AG20443 (cell line): ENCODE results near the gene OPN1SW.

Experiments used
- DNase-seq: peaks from one replicate; pipeline ENCODE4 v3.0.0; 2012; ENCODE audit warnings: low spot score, mixed read lengths

The OPN1SW gene

DNA sequence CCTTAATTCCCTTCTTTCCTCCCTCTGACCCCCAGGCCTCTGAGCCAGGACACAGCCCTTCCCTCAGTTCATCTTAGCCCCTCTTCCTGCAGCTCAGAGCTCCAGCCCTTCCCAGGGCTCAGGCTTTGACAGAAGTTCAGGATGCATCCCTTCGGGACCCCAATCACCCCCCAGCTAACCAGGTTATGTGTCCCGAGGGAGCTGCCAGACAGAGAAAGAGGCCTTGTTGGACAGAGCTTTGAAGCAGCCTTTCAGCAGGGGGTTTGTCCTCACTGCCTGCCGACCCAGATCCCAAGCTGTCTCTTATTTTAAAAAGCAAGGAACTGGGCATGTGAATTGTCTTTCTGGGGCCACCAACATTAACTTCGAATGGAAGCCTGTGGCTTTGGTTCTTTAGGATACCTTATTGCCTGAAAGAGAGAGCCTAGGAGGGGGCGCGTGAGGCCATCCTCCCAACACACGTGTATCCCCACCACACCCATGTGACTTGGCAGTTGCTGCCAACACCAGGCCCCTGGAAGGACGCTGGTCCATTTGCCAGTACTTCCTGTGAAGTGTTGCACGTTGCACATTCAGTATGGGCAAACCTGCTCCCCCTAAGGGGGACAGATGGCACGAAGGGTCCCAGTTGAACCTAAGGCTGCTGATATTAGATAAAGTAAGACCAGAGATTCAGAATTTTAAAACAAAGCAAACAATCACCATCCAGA, 17.0 kb upstream of the OPN1SW start:
- no peak for DNase-seq

DNA sequence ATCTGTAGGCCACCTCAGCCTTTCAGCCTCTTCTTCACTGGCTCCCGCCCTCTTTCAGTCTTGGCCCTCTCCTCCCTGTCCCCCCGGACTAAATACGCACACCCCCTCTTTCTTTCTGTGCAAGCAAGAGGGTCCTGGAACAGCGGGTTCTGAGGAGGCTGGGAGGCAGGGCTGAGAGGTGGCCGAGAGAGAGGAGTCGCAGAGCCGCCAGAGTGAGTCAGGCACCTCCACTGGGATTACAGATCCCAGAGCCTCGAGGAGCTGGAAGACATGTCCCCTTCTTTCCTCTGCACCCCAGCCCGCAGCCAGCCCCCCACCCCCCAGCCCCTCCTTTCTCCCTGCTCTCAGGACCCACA, 16.4 kb upstream of the OPN1SW start:
- peak; percentile 53 for DNase-seq

DNA sequence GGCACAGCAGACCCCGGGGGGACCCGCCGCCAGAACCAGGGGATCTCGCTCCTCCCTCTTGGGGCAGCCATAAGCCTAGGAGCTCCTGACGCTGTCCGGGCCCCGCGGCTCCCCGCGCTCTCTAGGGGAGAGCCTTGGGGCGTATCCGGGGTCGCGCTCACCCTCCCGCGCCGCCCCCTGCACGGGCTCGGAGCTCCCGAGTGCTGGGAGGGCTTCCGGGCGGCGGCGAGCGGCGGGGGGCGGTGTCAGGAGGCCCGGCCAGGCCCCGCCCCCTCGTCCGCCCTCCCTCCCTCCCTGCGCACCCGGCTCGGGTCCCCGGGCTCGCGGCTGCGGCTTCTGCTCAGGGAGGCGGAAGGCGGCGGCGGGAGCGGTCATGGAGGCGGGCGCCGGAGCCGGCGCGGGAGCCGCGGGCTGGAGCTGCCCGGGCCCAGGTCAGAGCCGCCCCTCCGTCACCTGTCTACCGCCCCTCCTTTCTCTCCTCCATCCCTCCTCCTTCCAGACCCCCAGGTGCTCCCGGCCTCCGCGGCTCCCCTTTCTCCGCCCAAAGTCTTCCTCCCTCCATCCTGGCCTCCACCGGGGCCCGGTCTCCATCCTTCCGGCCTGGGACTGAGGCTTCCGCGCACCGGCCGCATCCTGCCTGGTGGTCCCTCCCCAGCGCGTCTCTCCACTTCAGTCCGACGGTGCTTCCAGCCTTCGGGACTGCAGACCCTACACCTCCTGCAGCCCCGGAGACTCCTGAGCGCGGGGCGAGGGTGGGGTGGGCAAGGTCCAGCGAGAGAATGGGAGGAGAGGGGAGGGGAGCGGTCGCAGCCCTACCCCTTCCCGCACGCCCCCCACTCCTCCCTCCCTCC, 15.8 kb upstream of the OPN1SW start, which contains the start of gene CCDC136:
Gene CCDC136 (plus strand): TSS at position 848 of the 851 bp plus-strand sequence. CDS start 444 bp downstream, outside the sequence.
- DNase-seq: peak; percentile 92

DNA sequence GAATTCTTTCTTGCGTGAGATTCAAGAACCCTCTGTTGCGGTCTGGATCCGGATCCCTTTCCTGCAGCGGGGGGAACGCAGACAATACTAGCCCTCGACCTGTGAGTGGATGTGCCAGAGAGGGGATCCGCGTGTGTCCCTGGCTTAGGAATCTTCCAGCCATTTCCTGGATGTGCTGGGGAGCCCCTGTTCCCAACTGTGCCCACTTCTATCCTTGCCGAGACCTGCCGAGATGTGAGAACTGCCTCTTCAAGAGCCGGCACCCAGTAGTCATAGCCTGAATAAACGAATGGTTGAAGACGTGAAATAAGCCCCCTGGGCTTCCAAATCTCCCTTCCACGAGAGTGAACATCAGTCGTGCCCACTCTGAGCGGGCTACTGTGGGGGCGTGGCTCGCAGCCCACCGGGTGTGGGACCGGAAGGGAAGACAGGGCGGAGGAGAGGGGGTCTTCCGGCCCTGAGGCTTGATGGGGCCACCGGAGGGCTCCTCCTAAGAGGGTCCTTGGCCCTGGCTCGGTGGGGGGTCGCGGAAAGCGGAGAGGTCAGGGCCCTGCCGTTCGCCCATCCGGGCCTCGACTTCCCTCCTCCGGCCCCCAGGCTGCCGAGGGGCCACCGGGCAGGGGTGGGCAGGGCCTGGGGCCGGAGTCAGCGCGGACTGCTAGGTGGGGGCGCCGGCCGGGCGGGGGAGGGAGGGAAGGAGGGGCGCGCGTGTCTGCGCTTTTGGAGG, 14.9 kb upstream of the OPN1SW start:
- no peak for DNase-seq

DNA sequence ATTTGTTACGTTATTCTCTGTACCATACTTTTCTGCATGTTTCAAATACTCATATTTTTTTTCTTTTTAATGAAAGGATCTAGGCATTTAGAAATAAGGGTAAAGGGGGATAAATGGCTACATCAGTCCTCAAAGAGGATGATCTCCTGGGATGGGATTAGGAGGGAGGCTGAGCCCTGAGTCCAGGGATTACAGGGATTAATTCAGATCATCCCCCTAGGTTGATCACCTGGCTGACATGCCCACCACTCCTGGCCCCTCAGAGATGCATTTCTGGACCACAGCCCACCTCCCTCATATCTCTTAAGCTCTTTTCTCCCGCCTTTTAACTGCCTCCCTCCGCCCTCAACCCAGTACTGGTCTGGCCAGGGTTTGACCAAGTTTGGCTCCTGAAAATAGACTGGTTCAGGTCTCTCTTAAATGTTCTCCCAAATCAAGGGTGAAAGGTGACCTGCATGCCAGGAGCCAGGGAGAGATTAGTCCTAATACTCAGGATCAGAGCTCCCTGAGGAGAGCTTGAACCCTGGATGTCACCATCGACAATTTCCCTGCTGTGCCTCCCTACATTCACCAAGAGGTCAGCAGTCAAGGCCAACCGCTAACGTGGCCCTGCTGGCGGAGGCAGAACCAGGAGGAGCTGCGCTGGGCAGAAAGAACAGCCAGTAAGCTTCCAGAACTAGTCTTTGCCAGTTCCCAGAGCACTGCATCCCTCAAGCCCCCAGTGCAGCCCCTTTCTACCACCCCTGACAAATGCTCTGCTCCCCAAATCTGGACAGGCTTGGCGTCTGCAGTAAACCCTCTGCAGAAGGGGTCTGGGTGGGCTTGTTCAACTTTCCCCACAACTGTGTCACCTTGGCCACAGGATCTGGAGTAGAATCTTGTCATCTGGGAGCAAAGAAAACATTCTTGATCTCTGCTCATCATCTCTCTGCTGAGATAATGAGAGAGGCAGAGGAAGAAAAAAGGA, 13.1 kb upstream of the OPN1SW start:
- no peak for DNase-seq

DNA sequence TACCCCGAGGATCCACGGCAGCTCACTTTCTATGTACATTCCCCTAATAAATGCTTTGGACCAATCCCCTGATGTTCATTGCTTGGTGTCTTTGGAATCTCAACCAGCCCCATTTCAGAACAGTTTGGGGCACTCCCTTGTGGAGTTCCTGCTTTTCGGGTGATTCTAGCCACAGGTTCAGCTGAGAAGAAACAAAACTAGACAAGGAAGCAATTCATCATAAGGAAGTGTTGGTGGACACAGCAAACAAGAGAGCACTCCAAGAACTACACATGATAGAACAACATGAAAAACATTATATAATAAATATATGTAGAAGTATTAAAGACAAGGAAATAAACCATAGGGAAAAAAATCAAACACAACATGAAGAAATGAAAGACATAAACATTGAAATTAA, 10.1 kb upstream of the OPN1SW start:
- no peak for DNase-seq

DNA sequence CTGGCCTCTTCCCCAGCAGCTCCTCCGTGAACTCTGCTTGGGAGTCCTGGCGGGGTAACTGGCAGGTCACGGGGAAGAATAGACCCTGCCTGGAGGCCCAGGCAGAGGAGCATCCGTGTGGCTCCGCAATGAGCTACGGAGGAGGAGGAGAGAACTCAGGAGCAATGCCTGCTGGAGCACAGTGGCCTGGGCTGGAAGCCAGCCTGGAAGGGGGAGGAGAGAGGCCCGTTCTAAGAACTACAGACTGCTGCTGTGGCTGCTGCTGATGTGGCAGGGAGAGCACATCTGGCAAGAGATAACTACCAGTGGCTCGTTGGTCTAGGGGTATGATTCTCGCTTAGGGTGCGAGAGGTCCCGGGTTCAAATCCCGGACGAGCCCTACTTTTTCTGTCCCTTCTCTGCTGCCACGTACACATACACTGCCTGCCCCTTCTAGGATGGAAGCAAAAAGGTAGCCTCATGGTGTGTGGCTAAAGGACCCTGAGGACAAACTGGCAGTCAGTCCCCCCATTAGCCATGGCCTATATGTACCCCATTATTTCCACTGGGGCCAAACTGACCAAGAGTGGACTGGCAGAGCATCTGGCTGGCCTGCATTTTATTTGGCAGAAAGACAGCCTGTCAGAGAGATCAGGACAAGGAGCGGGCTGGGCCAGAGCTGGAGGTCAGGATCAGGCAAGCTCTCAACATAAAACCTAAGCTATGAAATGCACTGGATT, 7.7 kb upstream of the OPN1SW start:
- DNase-seq: peak; percentile 83

DNA sequence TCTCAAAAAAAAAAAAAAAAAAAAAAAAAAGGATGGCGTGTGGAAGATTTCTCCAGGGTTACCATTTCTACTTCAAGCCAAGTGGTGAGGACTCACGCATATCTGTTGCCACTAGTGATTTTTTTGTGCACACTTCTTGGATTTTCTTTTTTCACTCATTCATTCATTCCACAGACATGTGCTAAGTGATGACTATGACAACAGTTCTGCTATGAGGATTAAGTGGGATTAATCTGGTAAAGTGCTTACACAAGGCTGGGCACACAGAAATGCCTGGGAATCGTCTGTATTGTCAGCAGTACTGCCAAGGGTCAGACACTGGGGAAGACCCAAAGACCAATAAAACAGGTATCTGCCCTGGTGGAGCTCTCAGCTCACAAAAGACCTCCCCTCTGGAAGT, 6.3 kb upstream of the OPN1SW start:
- DNase-seq: peak; percentile 40

DNA sequence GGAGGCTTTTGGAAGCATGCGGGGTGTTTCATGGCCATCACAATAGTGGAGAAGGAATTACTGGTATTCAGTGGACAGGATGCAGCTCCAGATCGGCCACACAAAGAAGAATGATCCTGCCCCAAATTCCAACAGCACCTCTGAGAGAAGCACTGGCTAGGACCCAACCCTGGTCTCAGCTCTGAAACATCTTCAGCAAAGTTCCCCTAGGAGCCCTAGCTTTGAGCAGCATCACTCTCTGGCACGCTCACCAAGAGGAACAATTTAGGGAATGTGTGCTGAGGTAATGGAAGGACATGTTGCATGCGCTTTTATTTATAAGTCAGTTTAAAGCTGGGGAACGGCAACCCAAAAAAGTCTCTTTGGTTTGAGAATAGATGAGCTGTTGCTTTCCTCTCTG, 5.5 kb upstream of the OPN1SW start:
- peak; percentile 89 for DNase-seq

DNA sequence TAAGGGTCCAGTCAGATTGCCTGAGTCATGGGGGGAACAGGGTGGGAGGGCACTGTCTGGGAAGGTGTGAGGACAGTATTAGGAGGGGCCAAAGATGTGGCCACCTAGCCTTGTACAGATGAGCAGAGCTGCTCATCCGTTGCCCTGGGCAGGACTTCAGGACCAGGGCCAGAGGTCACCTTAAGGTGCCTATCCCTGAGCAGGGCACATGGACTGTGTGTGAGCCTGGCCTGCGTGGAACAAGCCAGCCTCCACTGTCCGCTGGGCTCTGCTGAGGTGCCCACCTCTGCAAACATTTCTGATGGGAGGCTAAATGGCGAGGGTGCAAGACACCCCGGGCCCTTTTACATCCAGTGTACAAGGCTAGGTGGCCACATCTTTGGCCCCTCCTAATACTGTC, 3.4 kb upstream of the OPN1SW start:
- DNase-seq: no peak

DNA sequence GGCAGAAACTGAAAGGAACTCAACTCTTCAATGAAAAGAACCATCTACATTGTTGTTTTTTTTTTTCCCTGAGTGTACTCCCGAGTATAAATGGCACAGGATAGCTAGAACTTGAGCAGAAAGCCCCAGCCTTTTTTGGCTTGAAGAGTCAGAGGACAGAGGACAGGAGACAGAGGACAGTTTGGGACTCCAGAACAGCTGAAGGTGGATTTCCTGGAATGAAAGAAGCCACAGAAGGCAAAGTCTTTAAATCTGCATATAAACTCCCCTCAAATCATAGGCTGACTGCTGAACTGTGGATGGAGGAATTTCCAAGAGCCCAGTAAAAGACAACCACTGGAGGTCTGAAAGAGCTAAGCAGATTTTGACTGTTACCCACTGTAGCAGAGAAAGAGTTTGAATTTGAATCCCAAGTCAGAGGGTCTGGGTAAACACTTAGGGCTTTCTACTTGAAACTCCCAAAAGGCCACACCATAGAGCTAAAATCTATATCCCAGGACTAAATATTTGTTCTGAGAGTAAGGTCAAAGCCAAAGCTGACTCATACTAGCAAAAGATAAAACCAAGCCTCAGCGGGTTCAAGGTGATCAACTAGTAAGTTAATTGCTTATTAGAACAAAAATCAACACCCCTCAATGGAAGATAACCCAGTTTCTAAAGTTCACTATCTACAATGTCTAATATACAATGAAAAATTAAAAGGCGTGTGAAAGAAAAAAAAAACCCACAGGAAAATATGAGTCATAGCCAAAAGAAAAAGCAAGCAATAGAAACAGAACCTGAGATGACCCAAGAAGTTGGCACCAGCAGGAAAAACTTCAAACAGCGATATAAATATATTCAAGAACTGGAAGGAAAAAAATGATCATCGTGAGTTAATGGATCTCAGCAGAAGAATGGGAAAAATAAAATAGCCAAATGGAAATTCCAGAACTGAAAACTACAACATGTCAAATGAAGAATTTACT, 1.8 kb upstream of the OPN1SW start:
- no peak for DNase-seq

DNA sequence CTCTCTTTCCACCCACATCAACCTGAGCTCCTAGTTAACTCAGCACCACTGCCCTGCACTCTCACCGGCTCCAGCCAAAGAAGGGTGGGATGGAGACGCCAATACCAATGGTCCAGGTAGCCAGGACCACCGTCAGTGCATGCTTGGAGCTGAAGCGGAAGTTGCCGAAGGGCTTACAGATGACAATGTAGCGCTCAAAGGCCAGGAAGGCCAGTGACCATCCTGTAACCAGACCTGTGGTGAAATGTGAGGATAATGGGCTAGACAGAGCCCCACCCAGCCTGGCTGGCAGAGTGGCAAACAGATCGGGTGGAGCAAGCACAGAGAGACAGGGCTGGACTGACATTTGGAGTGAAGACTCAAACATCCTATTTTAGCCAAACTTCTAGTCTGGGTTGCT, 673 bp downstream of the OPN1SW start:
- no peak for DNase-seq

DNA sequence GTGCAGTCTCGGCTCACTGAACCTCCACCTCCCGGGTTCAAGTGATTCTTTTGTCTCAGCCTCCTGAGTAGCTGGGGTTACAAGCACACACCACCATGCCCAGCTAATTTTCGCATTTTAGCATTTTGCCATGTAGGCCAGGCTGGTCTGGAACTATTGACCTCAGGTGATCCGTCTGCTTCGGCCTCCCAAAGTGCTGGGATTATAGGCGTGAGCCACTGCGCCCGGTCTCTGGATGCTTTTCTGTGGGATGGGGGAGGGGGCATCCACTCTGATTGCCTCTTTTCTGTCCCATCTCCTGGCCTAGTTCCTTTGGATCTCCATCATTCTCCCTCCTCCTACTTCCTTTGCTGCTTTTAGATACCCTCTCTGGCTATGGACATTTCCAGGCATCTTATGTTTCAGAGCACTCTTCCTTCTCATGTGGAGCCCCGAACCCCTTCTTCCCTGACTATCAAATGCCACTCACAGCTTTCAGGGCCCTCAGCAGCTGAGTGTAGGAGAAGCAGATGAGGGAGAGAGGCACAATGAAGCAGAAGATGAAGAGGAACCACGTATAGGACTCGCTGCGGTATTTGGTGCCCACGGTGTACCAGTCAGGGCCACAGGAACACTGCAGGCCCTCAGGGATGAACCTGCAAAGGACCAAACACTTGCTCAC, 1.4 kb downstream of the OPN1SW start:
- DNase-seq: no peak

DNA sequence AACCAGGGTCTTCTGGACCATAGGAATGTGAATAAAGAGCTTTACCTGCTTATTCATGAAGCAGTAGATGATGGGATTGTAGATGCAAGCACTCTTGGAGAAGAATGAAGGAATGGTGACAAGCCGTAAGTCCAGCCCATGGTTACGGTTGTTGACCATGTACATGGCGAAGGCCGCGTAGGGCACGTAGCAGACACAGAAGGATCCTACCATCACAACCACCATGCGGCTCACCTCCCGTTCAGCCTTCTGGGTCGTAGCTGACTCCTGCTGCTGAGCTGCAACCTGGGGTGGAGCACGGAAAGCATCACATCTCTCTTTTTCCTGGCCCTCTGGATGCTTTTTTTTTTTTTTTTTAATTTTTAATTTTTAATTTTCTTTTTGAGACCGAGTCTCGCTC, 2.0 kb downstream of the OPN1SW start:
- no peak for DNase-seq

DNA sequence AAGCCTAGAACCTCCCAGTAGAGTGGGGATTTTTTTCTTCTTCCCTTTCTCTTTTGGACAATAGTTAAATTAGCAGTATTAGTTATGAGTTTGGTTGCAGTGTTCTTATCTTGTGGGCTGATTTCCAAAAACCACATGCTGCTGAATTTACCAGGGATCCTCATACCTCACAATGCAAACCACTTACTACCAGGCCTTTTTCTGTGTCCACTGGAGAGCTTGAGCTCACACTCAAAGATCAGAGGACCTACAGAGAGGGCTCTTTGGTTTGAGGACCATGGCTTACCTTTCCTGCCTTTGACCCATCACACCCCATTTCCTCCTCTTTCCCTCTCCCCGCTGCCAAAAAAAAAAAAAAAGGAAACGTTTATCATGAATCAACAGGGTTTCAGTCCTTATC, 5.4 kb downstream of the OPN1SW start:
- DNase-seq: no peak

DNA sequence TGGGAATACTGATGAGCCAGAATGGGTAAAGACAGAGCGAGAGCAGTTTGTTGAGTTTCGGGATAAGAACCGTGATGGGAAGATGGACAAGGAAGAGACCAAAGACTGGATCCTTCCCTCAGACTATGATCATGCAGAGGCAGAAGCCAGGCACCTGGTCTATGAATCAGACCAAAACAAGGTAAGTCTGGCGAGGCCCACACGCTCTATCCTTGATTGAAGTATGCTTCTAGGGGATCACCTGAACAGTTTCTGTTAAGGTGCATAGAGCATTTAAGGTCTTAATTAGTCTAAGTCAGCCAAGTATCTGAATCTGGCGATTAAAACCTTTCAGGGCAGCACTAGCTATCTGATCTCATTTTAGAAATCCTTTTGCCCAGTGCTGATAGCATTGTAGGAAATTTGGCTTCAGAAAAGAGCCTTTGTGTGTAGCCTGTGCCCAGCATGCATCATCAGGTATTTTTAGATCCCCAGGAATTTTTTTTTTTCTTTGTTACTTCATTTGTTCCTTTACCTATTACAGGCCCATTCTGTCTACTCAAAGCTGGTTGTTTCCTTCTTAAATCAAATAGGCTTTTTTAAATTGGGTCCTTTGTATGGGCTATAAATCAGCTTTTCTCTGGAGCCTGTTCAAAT, 8.0 kb downstream of the OPN1SW start:
- no peak for DNase-seq

DNA sequence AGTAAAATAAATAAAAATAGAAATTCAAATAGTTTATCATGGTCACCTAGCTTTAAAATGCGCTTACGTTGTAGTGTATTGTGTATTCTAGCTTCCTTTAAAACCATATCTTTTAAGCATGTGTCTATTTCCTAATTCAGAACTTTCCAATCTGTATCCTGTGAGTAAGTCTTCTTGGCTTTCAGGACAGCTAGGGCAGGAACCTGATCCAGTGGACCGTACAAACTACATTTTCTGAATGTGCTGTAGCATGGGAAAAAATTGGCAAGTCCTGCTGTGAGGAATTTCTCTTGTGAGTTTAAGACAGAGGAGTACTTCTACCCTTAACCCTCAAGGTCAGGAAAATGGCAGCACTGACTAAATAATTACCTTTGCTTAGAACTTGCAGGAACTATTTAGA, 12.1 kb downstream of the OPN1SW start:
- DNase-seq: no peak

DNA sequence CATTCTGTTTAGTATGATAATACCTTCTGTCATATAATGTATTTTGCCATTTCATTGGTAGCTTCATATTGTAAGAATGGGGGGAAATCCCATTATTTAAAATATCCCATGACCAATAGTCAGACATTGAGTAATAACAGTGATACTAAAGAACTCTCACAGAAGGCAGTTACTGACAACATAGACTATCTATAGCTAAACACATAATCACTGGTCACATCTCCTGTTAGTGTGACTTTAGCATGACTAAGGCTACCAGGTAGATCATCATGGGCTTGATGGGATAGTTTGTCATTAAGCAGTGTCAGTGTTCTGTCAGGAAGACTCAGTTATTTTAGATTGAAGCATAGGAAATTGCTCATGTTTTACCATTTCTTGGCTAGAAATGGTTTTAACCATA, 16.4 kb downstream of the OPN1SW start:
- no peak for DNase-seq

DNA sequence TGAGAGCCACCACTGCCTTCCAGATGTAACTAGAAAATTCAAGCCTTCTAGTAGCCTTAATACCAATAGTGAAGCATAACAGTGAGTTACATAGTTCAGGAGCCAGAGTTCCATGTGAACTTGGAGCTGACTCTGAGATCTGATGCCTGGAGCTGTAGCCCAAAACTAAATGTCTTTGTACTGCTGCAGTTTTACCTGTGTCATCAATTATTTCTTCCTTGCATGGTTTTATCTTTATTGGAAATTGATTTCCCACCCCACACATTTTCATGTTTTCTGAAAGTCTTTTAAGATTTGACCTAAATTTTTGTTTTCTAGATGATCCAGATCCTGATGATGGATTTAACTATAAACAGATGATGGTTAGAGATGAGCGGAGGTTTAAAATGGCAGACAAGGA, 17.0 kb downstream of the OPN1SW start:
- no peak for DNase-seq
